ENCODE results near the gene TRIM71.
"Not testable (repeated sequence)": the region's sequence is repeated elsewhere in the genome, so short reads cannot be mapped to it uniquely, and the experiment has no call there.

TRIM71 gene

DNA sequence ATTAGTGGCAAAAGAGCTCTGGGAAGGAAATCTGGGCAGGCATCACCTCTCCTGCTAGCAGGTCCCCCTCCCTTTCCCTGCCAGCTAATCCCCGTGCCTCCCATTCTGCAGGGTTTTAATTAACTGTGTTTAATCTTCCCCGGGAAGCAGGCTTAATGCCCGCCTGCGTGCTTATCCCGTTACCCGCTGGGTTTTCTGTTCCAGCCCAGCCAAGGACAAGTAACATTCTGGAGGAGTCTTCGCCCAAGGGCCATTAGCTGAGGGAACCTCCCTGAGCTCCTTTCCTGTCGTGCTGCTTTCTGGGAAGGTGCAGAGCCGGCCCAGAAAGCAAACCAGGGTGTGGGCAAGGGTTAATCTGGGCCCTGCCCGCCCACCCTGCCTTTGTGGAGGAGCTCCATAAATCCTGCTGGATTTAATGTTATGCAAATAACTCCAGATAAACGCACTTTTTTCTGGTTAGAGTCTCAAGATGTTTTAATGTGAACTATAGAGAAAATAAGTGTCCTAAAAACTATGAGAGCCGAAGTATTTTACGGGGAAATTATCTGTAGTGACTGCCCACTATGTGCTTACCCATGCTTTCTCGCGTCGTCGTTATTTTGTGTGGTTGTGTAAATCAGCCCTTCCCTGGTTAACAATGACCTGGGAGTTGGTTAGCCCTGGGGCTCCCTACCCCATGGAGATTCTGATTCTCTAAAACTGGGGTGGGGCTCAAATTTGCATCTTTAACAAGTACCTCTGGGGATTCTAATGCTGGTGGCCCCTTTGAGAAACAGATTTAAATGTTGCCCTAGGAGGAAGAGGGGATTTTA, 25.9 kb downstream of the TRIM71 start:
- DNase-seq, result no peak

DNA sequence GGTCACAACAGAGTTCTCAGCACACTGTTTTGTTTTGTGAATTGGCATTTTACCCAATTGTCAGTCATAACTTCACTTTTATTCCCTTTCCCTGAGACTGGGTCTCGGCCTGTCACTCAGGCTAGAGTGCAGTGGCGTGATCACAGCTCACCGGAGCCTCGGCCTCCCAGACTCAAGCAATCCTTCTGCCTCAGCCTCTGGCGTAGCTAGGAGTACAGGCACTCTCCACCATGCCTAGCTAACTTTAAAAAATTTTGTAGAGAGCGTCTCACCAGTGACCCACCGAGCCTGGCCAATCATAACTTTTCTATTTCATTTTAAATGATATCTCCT, 26.5 kb downstream of the TRIM71 start:
- no peak for DNase-seq

DNA sequence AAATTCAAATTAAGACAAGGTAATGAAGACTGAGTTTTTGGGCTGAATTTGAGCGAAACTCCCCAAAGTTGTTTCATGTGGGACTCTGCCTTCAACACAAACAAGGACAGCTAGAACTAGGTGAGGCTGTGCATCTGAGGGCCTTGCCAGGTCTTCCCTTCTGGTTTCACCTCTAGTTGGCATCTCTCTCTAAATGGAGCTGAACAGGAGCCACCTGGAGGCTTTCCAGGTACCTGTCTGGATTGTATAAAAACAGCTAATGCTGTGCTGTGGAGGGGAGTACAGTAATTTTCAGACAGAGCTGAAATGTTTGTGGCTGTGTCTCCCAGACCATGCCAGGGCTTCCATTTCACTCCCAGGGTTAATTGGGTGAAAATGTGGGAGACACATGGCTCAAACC, 27.1 kb downstream of the TRIM71 start:
- DNase-seq, result no peak

DNA sequence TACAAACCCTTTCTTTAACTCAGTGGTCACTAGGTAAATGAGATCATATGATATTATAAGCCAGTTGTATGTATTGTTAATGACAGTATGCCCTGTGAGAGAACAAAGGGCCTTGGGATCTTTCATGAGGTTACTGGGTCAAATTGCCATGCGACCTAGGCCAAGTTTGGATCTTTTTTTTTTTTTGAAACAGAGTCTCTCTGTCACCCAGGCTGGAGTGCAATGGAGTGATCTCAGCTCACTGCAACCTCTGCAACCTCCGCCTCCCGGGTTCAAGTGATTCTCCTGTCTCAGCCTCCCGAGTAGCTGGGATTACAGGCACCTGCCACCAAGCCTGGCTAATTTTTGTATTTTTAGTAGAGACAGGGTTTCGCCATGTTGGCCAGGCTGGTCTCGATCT, 27.7 kb downstream of the TRIM71 start:
- DNase-seq, result not testable (repeated sequence)

DNA sequence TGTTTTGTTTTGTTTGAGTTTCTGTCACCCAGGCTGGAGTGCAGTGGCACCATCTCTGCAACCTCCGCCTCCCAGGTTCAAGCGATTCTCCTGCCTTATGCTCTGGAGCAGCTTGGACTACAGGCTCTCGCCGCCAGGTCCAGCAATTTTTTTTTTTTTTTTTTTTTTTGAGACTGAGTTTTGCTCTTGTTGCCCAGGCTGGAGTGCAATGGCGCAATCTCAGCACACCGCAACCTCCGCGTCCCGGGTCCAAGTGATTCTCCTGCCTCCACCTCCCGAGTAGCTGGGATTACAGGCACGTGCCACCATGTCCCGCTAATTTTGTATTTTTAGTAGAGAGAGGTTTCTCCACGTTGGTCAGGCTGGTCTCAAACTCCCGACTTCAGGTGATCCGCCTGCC, 29.2 kb downstream of the TRIM71 start:
- not testable (repeated sequence) for DNase-seq

DNA sequence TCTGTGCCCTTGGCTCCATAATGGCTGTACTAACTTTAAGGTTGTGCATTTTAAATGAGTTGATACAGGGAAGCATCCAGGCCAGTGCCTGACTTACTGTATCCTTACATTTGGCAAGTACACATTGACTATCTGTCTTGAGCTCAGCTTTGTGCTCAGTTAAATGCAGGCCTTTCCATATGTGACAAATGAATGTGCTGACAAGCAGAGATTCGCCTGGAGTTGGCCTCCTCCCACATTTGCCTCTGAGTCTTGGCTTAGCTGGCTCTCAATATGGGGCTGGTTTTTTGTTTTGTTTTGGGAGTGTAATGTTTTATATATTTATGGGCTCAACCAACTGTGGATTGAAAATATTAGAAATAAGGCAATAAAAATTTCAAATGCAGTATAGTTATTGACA, 29.7 kb downstream of the TRIM71 start:
- no peak for DNase-seq

DNA sequence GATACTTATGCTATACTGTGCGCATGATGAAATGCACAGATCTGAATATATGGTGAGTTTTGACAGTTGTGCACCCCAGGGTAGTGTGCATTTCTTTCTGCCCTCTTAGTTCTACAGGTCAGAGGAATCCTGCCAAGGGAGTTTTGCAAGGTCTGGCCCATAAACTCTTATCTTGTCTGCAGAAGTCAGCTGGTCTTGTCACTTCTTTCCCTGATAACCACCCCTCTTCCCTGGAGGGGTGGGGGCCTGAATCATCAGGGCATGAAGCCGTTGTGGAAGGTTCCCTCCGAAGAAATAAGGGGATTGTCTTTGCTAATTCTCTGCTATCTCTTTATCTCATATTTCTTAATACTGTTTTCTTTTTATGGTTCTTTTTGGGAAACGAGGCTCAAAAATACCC, 30.4 kb downstream of the TRIM71 start:
- DNase-seq, result no peak

DNA sequence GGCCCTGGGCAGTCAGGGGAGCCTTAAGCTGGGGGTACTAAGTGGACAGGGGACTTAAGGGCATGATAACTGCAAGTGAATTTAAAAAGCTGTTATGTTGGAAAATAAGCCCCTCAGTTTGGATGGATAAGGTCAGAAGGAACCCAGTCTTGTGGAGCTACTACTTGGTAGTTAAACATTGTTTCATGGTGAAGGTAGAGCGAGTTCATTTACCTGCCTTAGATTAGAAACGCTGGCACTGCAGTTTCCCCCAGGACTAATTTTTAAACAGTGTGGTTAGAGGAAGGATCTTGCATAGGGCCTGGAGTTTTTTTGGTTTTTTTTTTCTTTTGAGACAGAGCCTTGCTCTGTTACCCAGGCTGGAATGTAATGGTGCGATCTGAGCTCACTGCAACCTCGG, 31.2 kb downstream of the TRIM71 start:
- no peak for DNase-seq

DNA sequence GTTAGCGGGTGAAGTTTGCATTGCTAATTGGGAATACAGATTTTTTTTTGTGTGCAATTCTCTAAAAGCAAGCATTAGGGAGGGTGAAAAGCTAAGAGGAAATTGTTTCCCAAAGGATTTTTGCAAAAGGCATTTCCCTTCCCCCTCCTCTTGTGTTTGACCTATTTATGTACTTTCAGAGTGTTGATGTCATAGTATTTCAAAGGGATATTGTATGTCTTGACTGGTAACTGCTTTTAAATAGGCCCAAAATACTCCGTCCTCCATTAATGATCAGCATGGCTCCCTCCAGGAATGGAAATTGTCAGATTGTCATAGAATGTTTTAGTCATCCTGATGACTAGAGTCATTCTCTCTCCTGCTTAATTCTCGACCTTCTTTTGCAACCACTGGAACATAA, 32.4 kb downstream of the TRIM71 start:
- no peak for DNase-seq

DNA sequence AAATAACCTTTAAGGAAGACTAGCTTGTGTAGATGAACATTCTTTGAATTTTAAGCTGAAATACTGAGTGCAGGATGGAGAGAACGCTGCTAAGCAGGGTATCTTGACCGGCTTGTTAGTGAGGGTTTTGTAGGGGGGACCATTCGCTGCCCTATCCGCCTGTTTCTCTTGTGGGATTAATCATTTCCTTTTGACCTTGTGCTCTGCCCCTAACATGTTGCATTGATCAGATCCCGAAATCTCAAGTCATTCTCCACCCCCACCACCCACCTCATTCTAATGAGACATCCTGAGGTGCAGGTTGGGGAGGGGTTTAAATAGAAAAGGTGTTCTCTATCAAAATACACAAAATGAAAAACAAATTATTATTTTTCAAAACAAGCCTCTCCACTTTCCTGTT, 32.8 kb downstream of the TRIM71 start:
- no peak for DNase-seq

DNA sequence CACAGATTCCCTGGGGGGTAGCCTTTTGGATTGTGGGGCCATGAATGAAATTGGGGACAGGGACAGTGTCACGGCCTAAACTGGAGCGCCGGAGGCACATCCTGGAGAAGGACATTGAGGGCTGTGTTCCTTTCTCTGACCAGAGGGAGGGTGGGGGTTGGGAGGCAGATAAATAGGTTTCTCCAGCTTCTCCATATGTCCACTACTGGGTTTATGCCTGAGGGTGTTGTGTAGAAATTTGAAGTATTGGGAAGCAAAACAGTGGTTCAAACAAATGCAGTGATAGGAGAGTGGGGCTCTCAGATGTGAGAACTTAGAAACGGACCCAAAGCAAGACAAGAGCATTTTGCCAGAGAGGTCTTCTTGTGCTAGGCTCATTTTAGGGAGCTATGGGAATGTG, 34.3 kb downstream of the TRIM71 start:
- DNase-seq, result no peak

DNA sequence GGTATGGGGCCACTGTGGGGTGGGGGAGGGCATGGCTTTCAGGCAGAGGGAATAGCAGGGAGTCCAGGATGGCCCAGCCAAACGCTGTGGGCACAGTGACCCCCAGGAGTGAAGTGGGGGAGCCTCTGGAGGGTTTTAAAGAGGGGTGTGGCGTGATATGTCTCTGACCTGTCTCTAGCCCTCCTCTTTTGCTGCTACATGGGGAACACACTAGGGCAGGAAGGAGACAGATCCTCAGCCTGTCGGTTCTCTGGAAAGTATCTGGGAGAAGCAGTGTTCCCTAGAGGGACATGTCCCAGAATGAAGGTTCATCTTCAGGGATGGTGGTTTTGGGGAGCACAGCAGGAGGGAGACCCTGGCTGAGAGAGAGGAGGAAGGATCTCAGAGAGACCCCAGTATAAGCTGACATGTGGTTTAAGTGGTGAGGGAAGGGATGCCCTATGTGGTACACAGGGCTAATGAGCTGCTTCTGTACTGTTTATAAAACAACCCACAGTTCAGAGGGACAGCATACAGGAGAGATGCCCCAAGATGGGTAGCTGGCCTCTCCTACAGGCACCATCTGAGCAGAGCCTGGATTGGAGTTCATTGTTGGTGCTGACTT, 37.7 kb downstream of the TRIM71 start:
- no peak for DNase-seq

DNA sequence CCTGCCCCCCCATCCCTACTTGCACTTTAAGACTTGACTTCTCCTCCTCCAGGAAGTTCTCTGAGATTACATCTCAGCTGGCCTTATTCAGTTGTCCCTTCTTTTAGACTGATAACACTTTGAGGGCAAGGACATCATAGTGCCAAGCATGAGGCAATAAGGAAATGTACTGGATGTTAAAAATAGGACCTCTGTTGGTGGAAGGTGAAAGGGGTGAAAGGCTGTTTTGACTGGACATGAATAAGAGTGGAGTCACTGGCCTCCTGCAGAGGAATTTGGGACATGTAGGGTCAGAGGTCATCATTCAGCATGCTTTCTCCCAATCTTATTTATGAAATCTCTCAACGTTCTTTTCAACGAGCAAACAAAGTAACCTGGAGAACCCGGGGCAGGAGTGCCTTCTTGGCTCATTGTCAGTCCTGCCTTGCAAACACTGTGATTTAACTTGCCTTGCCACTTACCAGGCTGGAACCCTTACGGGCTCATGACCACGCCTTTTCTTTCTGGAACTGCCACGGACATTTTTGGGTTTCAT, 38.6 kb downstream of the TRIM71 start:
- no peak for DNase-seq

DNA sequence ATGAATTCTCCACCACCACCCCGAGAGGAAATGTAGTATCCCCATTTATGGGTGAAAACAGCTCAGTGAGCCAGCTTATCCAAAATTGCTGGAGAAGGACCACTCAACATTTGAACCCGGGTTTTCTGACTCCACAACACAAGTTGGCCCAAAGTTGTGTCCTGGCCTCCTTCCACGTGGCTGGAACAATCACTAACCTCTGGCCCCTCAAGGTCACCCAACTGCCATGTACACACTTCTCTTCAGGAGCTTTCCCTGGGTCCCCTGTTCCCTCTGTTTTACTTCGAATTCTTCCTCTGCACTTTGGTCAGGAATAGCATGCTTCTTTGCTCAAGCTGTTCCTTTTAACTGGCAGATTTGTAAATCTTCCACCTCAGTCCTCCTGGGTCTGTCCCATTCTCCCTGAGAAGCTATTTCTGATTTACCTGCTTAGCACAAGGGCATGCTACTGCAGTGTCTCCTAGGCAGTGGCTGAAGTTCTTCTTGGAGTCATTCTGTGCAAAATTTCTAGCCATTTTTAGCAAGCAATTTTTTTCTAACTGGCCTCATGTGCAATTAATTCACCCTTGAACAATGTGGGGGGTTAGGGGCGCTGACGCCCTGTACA, 39.2 kb downstream of the TRIM71 start:
- DNase-seq, result no peak

DNA sequence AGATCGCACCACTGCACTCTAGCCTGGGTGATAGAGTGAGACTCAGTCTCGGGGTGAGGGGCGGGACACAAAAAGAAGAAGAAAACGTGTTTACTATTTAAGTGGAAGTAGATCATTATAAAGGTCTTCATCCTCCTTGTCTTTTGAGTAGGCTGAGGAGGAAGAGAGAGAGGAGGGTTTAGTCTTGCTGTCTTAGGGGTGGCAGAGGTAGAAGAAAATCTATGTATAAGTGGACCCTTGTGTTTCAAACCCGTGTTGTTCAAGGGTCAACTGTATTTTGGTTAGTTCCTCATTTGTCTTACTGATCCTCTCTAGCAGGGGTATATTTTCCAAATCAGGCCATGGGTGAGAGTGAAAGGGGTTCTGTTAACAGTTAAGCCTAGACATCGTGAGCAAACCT, 40.1 kb downstream of the TRIM71 start:
- no peak for DNase-seq

DNA sequence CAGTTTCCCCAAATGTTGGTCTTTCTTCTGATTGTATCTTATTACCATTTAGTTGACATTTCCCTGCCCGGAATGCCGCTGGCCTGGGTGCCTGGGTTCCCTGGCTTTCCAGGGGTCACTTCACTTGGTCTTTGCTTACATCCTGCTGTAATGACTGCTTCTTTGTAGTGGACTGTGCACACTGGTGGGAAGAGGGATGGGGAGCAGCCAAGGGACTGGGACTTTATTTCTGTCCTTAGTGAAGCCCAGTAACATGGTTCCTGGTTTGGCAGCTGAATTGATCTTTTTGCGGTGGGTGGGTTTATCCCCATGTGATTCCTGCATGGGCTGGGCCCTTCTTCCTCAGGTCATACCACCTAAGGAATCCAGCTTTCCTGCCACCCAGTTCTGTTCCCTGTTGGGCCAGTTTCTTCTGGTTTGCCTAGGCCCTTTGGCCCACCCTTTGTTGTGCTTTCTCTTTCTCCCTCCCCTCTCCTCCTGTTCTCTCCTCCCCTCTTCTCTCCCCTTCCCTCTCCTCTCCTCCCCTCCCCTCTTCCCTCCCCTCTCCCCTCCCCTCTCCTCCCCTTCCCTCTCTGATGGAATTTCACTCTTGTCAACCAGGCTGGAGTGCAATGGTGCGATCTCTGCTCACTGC, 41.9 kb downstream of the TRIM71 start:
- no peak for DNase-seq

DNA sequence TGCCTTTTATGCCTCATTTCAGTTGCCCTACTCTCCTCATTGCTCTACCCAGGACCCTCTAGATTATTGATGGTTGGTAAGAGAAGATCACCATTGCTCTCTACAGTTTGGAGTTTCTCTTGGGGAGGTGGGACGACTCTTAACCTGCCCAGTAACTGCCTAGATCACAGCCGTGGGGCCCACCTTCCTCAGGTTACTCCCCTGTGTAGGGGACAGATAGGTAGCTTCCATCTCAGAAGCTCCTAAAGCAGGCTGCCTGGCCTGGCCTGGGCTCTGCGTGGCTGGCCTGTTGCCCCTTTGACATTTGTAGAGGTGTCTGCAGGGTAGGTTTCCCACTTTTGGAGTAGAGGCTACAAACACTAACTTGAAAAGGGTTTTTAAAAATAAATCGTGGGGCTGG, 42.7 kb downstream of the TRIM71 start:
- DNase-seq, result no peak

DNA sequence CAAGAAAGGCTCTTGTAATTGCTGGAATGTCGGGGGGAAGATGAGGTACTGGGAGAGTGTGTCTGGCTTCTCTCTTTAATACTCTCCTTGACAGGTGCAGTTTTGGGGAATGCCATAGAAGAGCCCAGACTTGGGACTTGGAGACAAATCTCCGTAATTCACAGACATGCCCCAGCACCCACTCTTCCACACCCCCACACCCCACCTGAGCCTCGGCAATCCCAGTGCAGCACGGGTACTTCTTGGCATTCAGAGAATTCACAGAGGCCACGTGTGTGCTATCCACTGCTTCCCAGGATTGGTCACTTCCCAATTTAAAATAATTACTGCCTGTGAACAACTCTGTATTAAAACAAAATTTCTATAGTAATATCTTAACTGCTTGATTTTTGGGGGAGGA, 43.9 kb downstream of the TRIM71 start:
- no peak for DNase-seq

DNA sequence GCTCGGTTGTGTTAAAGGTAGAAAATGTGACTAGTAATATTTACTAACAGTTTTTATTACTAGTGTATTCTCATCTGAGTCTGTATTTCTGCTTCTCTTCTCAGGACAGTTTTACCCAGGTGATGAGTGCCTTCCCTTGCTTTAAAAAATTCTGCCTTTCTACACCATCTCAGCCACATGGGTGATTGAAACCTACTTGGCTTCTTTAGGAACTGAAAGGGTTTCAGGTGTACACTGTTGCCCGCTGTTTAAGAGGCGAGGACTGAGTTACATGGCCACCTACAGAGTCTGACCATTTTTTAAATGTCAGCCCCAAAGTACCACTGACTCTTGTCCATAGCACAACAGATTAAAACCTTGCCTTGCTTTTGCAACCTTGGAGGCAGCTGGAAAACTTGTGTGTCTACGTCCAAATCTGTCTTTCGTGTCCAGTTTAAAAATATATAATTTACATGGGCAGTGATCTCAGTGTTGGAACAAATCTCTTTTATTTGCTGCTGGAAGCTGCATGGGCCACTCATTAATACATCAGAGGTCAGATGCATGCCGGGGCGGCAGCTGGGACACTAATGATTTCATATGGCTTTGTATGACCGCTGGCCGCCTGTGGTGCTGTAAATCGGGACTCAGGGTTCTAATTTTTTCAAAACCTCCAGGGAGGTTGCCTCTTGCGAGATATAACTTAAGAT, 44.6 kb downstream of the TRIM71 start:
- DNase-seq, result no peak

DNA sequence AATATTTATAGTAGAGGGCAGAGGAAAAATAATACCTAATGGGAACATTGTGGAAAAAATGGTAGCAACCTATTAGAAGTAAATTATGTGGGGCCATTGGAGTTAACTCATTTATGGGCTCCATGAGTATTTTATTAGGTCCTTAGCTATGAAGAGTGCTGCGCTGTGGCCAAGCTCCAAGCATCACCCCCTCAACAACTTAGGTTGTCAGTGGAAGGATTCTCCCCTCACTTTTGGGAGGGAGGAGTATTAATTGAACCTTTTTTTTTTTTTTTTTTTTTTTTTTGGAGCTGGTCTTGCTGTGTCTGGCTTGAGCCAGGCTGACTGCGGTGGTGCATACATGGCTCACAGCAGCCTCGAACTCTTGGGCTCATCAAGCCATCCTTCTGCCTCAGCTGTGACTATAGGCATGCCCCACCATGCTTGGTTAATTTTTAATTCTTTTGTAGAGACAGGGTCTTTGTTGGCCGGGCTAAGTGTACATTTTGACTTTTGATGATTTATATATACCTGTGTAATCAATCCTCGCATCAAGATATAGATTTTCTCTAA, 45.2 kb downstream of the TRIM71 start:
- no peak for DNase-seq

DNA sequence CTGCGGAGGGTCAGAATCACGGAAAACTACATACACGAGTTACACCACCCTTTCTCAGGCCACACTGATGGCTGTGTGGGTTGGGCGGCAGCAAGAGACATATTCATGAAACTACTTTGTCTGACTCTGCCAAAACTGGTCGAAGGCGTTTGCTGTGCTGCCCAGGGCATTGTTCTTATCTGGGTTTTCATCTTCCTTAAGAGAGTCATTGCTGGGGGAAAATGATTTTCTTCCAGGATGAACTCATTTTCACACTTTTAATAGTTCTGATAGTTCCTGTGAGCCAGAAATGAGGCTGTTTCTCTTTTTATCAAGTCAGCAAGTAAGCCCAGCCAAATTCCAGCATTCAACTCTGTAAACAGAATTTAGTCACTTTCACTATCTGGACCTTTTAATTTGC, 47.6 kb downstream of the TRIM71 start:
- no peak for DNase-seq

DNA sequence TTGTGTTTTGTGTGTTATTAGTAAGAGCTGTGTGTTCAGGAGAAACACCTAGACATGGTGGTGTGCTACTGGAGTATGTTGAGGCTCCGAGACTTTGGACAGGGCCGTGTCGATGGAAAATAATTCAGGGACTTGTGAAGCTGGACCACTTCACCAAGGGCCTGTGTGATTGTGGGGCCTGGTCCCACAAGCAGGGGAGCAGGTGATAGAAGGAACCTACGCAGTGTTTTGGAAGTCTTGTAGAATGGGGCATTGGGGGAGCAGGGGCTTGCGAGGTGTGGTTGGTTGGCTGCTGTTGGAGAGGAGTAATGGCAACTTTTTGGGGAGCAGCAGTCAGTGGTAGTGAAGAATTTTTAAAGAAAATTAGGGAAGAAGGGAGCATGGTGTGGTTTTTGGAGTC, 48.7 kb downstream of the TRIM71 start:
- DNase-seq, result no peak

DNA sequence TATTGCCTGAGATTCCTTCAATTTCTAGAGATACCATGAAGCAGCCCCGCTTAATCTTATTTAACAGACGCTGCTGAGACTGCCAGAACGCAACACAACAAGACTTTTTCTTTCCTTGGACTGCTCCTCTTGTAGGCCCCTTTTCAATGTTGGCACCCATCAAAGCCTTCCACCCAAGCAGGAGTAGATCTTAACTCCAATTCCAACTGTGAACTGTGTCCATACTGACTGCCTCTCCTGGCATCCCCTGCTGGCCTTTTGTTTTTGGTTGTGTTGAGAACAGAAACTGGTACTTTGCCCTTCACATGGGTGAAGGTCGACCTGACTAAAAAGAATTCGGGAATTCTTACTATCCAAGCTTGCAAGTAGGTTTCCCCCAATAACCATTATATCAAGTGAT, 50.2 kb downstream of the TRIM71 start:
- no peak for DNase-seq
